HG02885 (cell line): ENCODE data around the gene FNDC5.

Experiments used
- ATAC-seq: cut with Tn5 transposase; IDR thresholded peaks from one replicate; pipeline ENCODE4 v1.9.1; 2021; ENCODE audit warnings: mild to moderate bottlenecking; ENCODE audit not compliant: unreplicated experiment, poor library complexity

FNDC5 gene

GRCh38 chr1:32825181-32825580, 45.5 kb downstream of the FNDC5 start:
- no peak for ATAC-seq

- peak; percentile 38 for ATAC-seq
These were observed 51.7 kb downstream of the FNDC5 start for GRCh38 chr1:32818804-32819541.

GRCh38 chr1:32817815-32818786, 52.6 kb downstream of the FNDC5 start:
- peak; percentile 13 for ATAC-seq

GRCh38 chr1:32817159-32817814, 53.4 kb downstream of the FNDC5 start, which contains the start of the genes S100PBP and YARS1:
TSS of gene S100PBP (plus strand) at chr1:32817653. CDS start at chr1:32826100, 8,447 bp downstream.
TSS of gene YARS1 (minus strand) at chr1:32817358. CDS start at chr1:32817244, 114 bp downstream.
- ATAC-seq, result peak; percentile 86

- no peak for ATAC-seq
These were observed 54.0 kb downstream of the FNDC5 start for GRCh38 chr1:32816676-32817158.

- ATAC-seq, result no peak
These were observed 56.6 kb downstream of the FNDC5 start for GRCh38 chr1:32813941-32814739.
